B cell (primary cell): ENCODE data around the gene MTHFS.

ENCODE experiments used
- EZH2 ChIP-seq: IDR thresholded peaks from 2 replicates; pipeline ENCODE4 v1.6.1; 2012; ENCODE audit warnings: borderline replicate concordance, low read depth, mild to moderate bottlenecking, moderate library complexity, low read length; ENCODE audit not compliant: insufficient read depth, poor library complexity, severe bottlenecking
- TF ChIP-seq, protein P1 (sequence below): fragments of 200-600 bp; IDR thresholded peaks from one replicate; pipeline ENCODE4 v1.8.0; 2022; ENCODE audit warnings: antibody characterized with exemption, mild to moderate bottlenecking

DNA sequence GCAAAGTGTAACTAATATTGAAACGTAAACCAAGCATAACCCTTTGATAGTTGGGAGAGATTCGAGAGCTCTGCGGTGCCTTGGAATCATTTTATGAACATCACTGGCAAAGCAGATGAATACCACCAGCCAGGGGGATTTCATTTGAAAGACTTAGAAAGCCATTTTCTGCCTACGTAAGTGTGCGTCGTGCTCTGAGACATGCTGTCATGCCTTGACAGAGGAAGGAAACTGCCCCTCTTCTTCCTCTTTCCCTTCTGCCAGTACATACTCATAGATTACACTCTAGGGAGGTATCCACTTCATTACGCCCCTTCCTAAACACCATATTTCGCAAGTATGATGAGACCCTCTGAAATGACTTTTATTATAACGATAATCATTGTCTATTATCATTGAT is 3.3 kb upstream of the MTHFS start:
- TF ChIP-seq EZH2 = no peak
- TF ChIP-seq, protein P1, sequence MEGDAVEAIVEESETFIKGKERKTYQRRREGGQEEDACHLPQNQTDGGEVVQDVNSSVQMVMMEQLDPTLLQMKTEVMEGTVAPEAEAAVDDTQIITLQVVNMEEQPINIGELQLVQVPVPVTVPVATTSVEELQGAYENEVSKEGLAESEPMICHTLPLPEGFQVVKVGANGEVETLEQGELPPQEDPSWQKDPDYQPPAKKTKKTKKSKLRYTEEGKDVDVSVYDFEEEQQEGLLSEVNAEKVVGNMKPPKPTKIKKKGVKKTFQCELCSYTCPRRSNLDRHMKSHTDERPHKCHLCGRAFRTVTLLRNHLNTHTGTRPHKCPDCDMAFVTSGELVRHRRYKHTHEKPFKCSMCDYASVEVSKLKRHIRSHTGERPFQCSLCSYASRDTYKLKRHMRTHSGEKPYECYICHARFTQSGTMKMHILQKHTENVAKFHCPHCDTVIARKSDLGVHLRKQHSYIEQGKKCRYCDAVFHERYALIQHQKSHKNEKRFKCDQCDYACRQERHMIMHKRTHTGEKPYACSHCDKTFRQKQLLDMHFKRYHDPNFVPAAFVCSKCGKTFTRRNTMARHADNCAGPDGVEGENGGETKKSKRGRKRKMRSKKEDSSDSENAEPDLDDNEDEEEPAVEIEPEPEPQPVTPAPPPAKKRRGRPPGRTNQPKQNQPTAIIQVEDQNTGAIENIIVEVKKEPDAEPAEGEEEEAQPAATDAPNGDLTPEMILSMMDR = no peak
